ENCODE measurements around the gene UGDH.
"Not testable (repeated sequence)": the region's sequence is repeated elsewhere in the genome, so short reads cannot be mapped to it uniquely, and the experiment has no call there.

Gene UGDH

DNA sequence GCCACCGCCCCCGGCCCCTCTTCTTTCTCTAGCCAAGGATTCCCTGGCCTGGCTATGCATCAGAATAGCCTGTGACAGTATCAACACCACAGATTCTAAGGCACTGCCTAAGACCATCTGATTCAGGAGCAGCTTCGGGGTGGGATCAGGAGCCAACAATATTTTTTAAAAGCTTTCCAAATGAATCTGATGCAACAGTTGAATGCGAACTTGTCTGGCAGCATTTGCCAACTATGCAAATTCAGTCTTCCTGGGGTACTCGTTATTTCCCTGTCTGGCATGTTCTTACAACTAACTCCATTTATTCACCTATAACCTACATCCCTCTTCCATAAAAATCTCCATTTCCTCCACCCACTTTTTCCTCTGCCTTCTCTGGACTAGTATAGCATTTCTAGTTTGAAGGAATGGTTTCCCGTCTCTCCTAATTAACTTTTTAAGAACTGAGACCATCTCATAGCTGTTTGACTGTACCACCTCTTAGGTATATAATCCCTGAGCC is 36.2 kb upstream of the UGDH start:
- no peak for DNase-seq
- Histone ChIP-seq H3K4me1 (ENCODE audit: control extremely low read depth in 1 of 4, control insufficient read depth in 4 of 4, insufficient read depth in 4 of 4, low read length in 3 of 4) (no peaks in the 10 kb centered on the region), H3K27ac (ENCODE audit: insufficient read depth in 1 of 2, low read depth in 1 of 2, low read length in 2 of 2, poor library complexity in 1 of 2, severe bottlenecking in 2 of 2) (no peak overlapping the region), H3K27me3 (replicated peaks in 2 of 5; ENCODE audit: control insufficient read depth in 4 of 5, insufficient read depth in 5 of 5, low read length in 4 of 5) (no peaks in the 10 kb centered on the region), H3K36me3 (ENCODE audit: control insufficient read depth in 4 of 4, insufficient read depth in 4 of 4, low read length in 3 of 4) (peaks cover 0 to 2% (median 0%) of the 10 kb centered on the region in 4 experiments), H3K4me3 (ENCODE audit: control insufficient read depth in 1 of 7, extremely low read depth in 1 of 7, insufficient read depth in 4 of 7, low read depth in 2 of 7, low read length in 6 of 7) (no peak overlapping the region), H3K9me3 (ENCODE audit: control extremely low read depth in 1 of 5, control insufficient read depth in 4 of 5, insufficient read depth in 2 of 5, low read depth in 1 of 5, low read length in 4 of 5) (peaks cover 0 to 5% (median 0%) of the 10 kb centered on the region in 5 experiments)
- 95% methylated on average over 6 of the region's 6 CpGs for WGBS (ENCODE audit: insufficient coverage)
- ChIA-PET CTCF (no interaction called here), POLR2A (no interaction called here)

GRCh38 chr4:39562792-39563191 is 35.6 kb upstream of the UGDH start:
- ChIA-PET POLR2A (no interaction called here), CTCF (interaction anchor here (0.7 kb wide), 1 partner anchor 279 kb away, joined by 3 read pairs; no protein-coding TSS in a partner anchor)

DNA sequence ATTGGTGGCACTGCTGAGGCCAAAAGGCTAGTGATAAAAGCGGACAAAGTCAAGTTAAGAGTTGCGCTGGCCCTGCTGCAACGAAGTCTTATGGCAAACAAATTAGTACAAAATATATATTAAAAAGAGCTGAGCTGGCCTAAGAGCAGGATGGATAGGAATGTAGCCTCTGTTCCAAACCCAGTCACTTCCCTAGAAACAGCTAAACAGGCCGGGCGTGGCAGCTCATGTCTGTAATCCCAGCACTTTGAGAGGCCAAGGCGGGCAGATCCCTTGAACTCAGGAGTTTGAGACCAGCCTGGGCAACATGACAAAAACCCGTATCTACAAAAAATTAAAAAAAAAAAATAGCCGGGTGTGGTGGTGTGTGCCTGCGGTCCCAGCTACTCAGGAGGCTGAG is 32.4 kb upstream of the UGDH start:
- WGBS (ENCODE audit: insufficient coverage) = no CpG with 5 or more reads among the region's 9 CpGs
- no peaks in the 10 kb centered on the region for H3K27me3 ChIP-seq (replicated peaks in 2 of 5; ENCODE audit: control insufficient read depth in 4 of 5, insufficient read depth in 5 of 5, low read length in 4 of 5)
- no peak overlapping the region for H3K4me3 ChIP-seq (ENCODE audit: control insufficient read depth in 1 of 7, extremely low read depth in 1 of 7, insufficient read depth in 4 of 7, low read depth in 2 of 7, low read length in 6 of 7)
- H3K27ac ChIP-seq (ENCODE audit: insufficient read depth in 1 of 2, low read depth in 1 of 2, low read length in 2 of 2, poor library complexity in 1 of 2, severe bottlenecking in 2 of 2) = no peak overlapping the region
- DNase-seq = no peak
- no peaks in the 10 kb centered on the region for H3K4me1 ChIP-seq (ENCODE audit: control extremely low read depth in 1 of 4, control insufficient read depth in 4 of 4, insufficient read depth in 4 of 4, low read length in 3 of 4)
- peaks cover 0 to 4% (median 0%) of the 10 kb centered on the region in 4 experiments for H3K36me3 ChIP-seq (ENCODE audit: control insufficient read depth in 4 of 4, insufficient read depth in 4 of 4, low read length in 3 of 4)
- H3K9me3 ChIP-seq (ENCODE audit: control extremely low read depth in 1 of 5, control insufficient read depth in 4 of 5, insufficient read depth in 2 of 5, low read depth in 1 of 5, low read length in 4 of 5) = no peaks in the 10 kb centered on the region
- POLR2A ChIA-PET = no interaction called here
- CTCF ChIA-PET = interaction anchor here (0.8 kb wide), 1 partner anchor 14 kb away, joined by 3 read pairs; no protein-coding TSS in a partner anchor

More at GRCh38 chr4:39562792-39563191, 35.6 kb upstream of the UGDH start:
- H3K27me3 ChIP-seq (replicated peaks in 2 of 5; ENCODE audit: control insufficient read depth in 4 of 5, insufficient read depth in 5 of 5, low read length in 4 of 5) = no peaks in the 10 kb centered on the region
- WGBS (ENCODE audit: insufficient coverage) = 96% methylated on average over 5 of the region's 5 CpGs
- H3K4me1 ChIP-seq (ENCODE audit: control extremely low read depth in 1 of 4, control insufficient read depth in 4 of 4, insufficient read depth in 4 of 4, low read length in 3 of 4) = no peaks in the 10 kb centered on the region
- H3K36me3 ChIP-seq (ENCODE audit: control insufficient read depth in 4 of 4, insufficient read depth in 4 of 4, low read length in 3 of 4) = peaks cover 0 to 4% (median 0%) of the 10 kb centered on the region in 4 experiments
- no peak overlapping the region for H3K4me3 ChIP-seq (ENCODE audit: control insufficient read depth in 1 of 7, extremely low read depth in 1 of 7, insufficient read depth in 4 of 7, low read depth in 2 of 7, low read length in 6 of 7)
- DNase-seq = no peak
- H3K9me3 ChIP-seq (ENCODE audit: control extremely low read depth in 1 of 5, control insufficient read depth in 4 of 5, insufficient read depth in 2 of 5, low read depth in 1 of 5, low read length in 4 of 5) = peaks cover 0 to 5% (median 0%) of the 10 kb centered on the region in 5 experiments
- no peak overlapping the region for H3K27ac ChIP-seq (ENCODE audit: insufficient read depth in 1 of 2, low read depth in 1 of 2, low read length in 2 of 2, poor library complexity in 1 of 2, severe bottlenecking in 2 of 2)

GRCh38 chr4:39555472-39555871 is 28.2 kb upstream of the UGDH start:
- H3K9me3 ChIP-seq (ENCODE audit: control extremely low read depth in 1 of 5, control insufficient read depth in 4 of 5, insufficient read depth in 2 of 5, low read depth in 1 of 5, low read length in 4 of 5) = no peaks in the 10 kb centered on the region
- peaks cover 0 to 4% (median 3%) of the 10 kb centered on the region in 4 experiments for H3K36me3 ChIP-seq (ENCODE audit: control insufficient read depth in 4 of 4, insufficient read depth in 4 of 4, low read length in 3 of 4)
- no peak overlapping the region for H3K27ac ChIP-seq (ENCODE audit: insufficient read depth in 1 of 2, low read depth in 1 of 2, low read length in 2 of 2, poor library complexity in 1 of 2, severe bottlenecking in 2 of 2)
- no peaks in the 10 kb centered on the region for H3K4me1 ChIP-seq (ENCODE audit: control extremely low read depth in 1 of 4, control insufficient read depth in 4 of 4, insufficient read depth in 4 of 4, low read length in 3 of 4)
- ChIA-PET POLR2A (no interaction called here), CTCF (no interaction called here)
- no peak for DNase-seq
- H3K4me3 ChIP-seq (ENCODE audit: control insufficient read depth in 1 of 7, extremely low read depth in 1 of 7, insufficient read depth in 4 of 7, low read depth in 2 of 7, low read length in 6 of 7) = no peak overlapping the region
- WGBS (ENCODE audit: insufficient coverage) = 100% methylated on average over 1 of the region's 3 CpGs
- H3K27me3 ChIP-seq (replicated peaks in 2 of 5; ENCODE audit: control insufficient read depth in 4 of 5, insufficient read depth in 5 of 5, low read length in 4 of 5) = no peaks in the 10 kb centered on the region

- no peak overlapping the region for H3K27ac ChIP-seq (ENCODE audit: insufficient read depth in 1 of 2, low read depth in 1 of 2, low read length in 2 of 2, poor library complexity in 1 of 2, severe bottlenecking in 2 of 2)
- CTCF ChIA-PET = no interaction called here
- 100% methylated on average over 3 of the region's 3 CpGs for WGBS (ENCODE audit: insufficient coverage)
Measured at GRCh38 chr4:39548425-39549067, 21.3 kb upstream of the UGDH start.

GRCh38 chr4:39544580-39545315 is 17.5 kb upstream of the UGDH start:
- POLR2A ChIA-PET = no interaction called here
- Histone ChIP-seq H3K36me3 (ENCODE audit: control insufficient read depth in 4 of 4, insufficient read depth in 4 of 4, low read length in 3 of 4) (peaks cover 0 to 3% (median 1%) of the 10 kb centered on the region in 4 experiments), H3K4me3 (ENCODE audit: control insufficient read depth in 1 of 7, extremely low read depth in 1 of 7, insufficient read depth in 4 of 7, low read depth in 2 of 7, low read length in 6 of 7) (no peak overlapping the region), H3K9me3 (ENCODE audit: control extremely low read depth in 1 of 5, control insufficient read depth in 4 of 5, insufficient read depth in 2 of 5, low read depth in 1 of 5, low read length in 4 of 5) (peaks cover 0 to 4% (median 0%) of the 10 kb centered on the region in 5 experiments), H3K27ac (ENCODE audit: insufficient read depth in 1 of 2, low read depth in 1 of 2, low read length in 2 of 2, poor library complexity in 1 of 2, severe bottlenecking in 2 of 2) (no peak overlapping the region), H3K27me3 (replicated peaks in 2 of 5; ENCODE audit: control insufficient read depth in 4 of 5, insufficient read depth in 5 of 5, low read length in 4 of 5) (no peaks in the 10 kb centered on the region), H3K4me1 (ENCODE audit: control extremely low read depth in 1 of 4, control insufficient read depth in 4 of 4, insufficient read depth in 4 of 4, low read length in 3 of 4) (no peaks in the 10 kb centered on the region)
- no peak for DNase-seq
- CTCF ChIA-PET = interaction anchor here (1.3 kb wide), 1 partner anchor 15 kb away, joined by 3 read pairs; no protein-coding TSS in a partner anchor
- WGBS (ENCODE audit: insufficient coverage) = no CpG with 5 or more reads among the region's 1 CpG

More at GRCh38 chr4:39548425-39549067, 21.3 kb upstream of the UGDH start:
- Histone ChIP-seq H3K36me3 (ENCODE audit: control insufficient read depth in 4 of 4, insufficient read depth in 4 of 4, low read length in 3 of 4) (peaks cover 0 to 3% (median 1%) of the 10 kb centered on the region in 4 experiments), H3K4me3 (ENCODE audit: control insufficient read depth in 1 of 7, extremely low read depth in 1 of 7, insufficient read depth in 4 of 7, low read depth in 2 of 7, low read length in 6 of 7) (no peak overlapping the region), H3K27me3 (replicated peaks in 2 of 5; ENCODE audit: control insufficient read depth in 4 of 5, insufficient read depth in 5 of 5, low read length in 4 of 5) (no peaks in the 10 kb centered on the region), H3K9me3 (ENCODE audit: control extremely low read depth in 1 of 5, control insufficient read depth in 4 of 5, insufficient read depth in 2 of 5, low read depth in 1 of 5, low read length in 4 of 5) (peaks cover 0 to 4% (median 0%) of the 10 kb centered on the region in 5 experiments), H3K4me1 (ENCODE audit: control extremely low read depth in 1 of 4, control insufficient read depth in 4 of 4, insufficient read depth in 4 of 4, low read length in 3 of 4) (no peaks in the 10 kb centered on the region)
- DNase-seq = no peak
- POLR2A ChIA-PET = interaction anchor here (0.8 kb wide), 1 partner anchor 18 kb away, joined by 4 read pairs; no protein-coding TSS in a partner anchor

DNA sequence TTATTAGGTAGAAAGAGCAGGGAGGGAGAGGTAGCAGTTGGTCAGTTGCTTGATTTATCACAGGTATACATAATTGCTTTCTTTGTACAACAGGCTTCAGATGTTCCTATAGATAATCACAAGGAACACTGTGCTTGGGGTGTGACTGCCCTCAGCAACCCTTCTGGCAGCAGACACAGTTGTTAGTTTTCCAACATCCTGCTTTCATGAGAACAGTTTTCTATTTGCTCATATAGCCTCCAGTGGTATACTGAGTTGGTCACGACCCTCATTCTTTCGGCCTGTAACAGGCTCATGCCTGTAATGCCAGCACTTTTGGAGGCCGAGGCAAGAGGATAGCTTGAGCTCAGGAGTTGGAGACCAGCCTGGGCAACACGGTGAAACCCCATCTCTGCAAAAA is 16.8 kb upstream of the UGDH start:
- H3K27ac ChIP-seq (ENCODE audit: insufficient read depth in 1 of 2, low read depth in 1 of 2, low read length in 2 of 2, poor library complexity in 1 of 2, severe bottlenecking in 2 of 2); POLR2A ChIA-PET; H3K36me3 ChIP-seq (ENCODE audit: control insufficient read depth in 4 of 4, insufficient read depth in 4 of 4, low read length in 3 of 4); H3K4me3 ChIP-seq (ENCODE audit: control insufficient read depth in 1 of 7, extremely low read depth in 1 of 7, insufficient read depth in 4 of 7, low read depth in 2 of 7, low read length in 6 of 7); CTCF ChIA-PET; H3K27me3 ChIP-seq (replicated peaks in 2 of 5; ENCODE audit: control insufficient read depth in 4 of 5, insufficient read depth in 5 of 5, low read length in 4 of 5); DNase-seq; H3K4me1 ChIP-seq (ENCODE audit: control extremely low read depth in 1 of 4, control insufficient read depth in 4 of 4, insufficient read depth in 4 of 4, low read length in 3 of 4); H3K9me3 ChIP-seq (ENCODE audit: control extremely low read depth in 1 of 5, control insufficient read depth in 4 of 5, insufficient read depth in 2 of 5, low read depth in 1 of 5, low read length in 4 of 5): not testable (repeated sequence)
- 100% methylated on average over 3 of the region's 4 CpGs for WGBS (ENCODE audit: insufficient coverage)

Data from common myeloid progenitor, CD34-positive (primary cell).